Measurements from ENCODE around the gene ANKRD29. TPM values are rescaled to one million over a fixed set of nuclear protein-coding genes. Genes with fewer than 3 reads are reported as not detected.
A peak's percentile ranks its signal among the peaks of the same experiment; 100 is the strongest.

ANKRD29 gene
- total and polyA plus RNA-seq, 10 of the 15 experiments (the other 5 are each of a cell fraction or from before 2014, with no cell fraction given), result 0.53 to 9.2 (median 1.6) TPM

GRCh38 chr18:23636071-23636399 is 26.7 kb downstream of the ANKRD29 start:
- in situ Hi-C loops (cut with MboI) (no loop called here), intact Hi-C loops (cut with micrococcal nuclease; ENCODE audit: unreplicated experiment) (no loop called here)
- H3K27ac ChIP-seq (ENCODE audit: control insufficient read depth, insufficient read depth), result no peak overlapping the region
- no peaks in the 10 kb centered on the region for H3K27me3 ChIP-seq (replicated peaks in 1 of 2; ENCODE audit: control insufficient read depth in 2 of 2, insufficient read depth in 2 of 2, low read length in 1 of 2)
- H3K79me2 ChIP-seq (ENCODE audit: control insufficient read depth, insufficient read depth, low read length), result no peaks in the 10 kb centered on the region
- RAD21 ChIA-PET (ENCODE audit: unreplicated experiment), result interaction anchor here (1.0 to 1.6 kb wide), 2 partner anchors 18 to 67 kb away, joined by 3 to 4 read pairs; no protein-coding TSS in a partner anchor
- no peaks in the 10 kb centered on the region; the same call in 2 of the 3 replicates for H3K9me3 ChIP-seq (replicated peaks; ENCODE audit: control insufficient read depth, insufficient read depth, low read length)
- BruUV-seq (replicated peaks), result no TSS peak
- no peaks in the 10 kb centered on the region for H4K20me1 ChIP-seq (ENCODE audit: control insufficient read depth, insufficient read depth)
- SMC1A ChIA-PET (ENCODE audit: uncharacterized antibody, unreplicated experiment), result interaction anchor here (0.6 to 1.7 kb wide), 5 partner anchors 10 to 485 kb away, joined by 3 to 8 read pairs (median 3); no protein-coding TSS in a partner anchor
- CTCF ChIA-PET, result interaction anchor here (0.8 to 2.7 kb wide), 5 partner anchors 10 to 125 kb away, joined by 3 to 8 read pairs (median 3); no protein-coding TSS in a partner anchor
- DNase-seq (ENCODE audit: low read depth, low spot score) (no peak), FAIRE-seq (no peak), ATAC-seq (no peak)
- no peak overlapping the region for H2AFZ ChIP-seq (ENCODE audit: control insufficient read depth, low read depth, low read length)
- no peak overlapping the region for H3K4me3 ChIP-seq
- no peak overlapping the region for H3K4me2 ChIP-seq (ENCODE audit: control insufficient read depth, insufficient read depth)
- no peak overlapping the region for H3K9ac ChIP-seq (ENCODE audit: control insufficient read depth, insufficient read depth, low read length)
- H3K36me3 ChIP-seq (ENCODE audit: control insufficient read depth in 2 of 2, insufficient read depth in 2 of 2, low read length in 1 of 2), result no peaks in the 10 kb centered on the region
- POLR2A ChIA-PET, result no interaction called here
- 68% methylated on average over 3 of the region's 3 CpGs for WGBS (ENCODE audit: insufficient coverage, insufficient replicate concordance, low lambda C conversion rate, missing lambda C conversion rate)
- H3K4me1 ChIP-seq (ENCODE audit: control insufficient read depth, insufficient read depth, low read length), result no peaks in the 10 kb centered on the region
- TF ChIP-seq SMARCA5 (IDR thresholded peaks at IDR 0.05) (no peak), CHD4 (IDR thresholded peaks at IDR 0.05) (no peak)

DNA sequence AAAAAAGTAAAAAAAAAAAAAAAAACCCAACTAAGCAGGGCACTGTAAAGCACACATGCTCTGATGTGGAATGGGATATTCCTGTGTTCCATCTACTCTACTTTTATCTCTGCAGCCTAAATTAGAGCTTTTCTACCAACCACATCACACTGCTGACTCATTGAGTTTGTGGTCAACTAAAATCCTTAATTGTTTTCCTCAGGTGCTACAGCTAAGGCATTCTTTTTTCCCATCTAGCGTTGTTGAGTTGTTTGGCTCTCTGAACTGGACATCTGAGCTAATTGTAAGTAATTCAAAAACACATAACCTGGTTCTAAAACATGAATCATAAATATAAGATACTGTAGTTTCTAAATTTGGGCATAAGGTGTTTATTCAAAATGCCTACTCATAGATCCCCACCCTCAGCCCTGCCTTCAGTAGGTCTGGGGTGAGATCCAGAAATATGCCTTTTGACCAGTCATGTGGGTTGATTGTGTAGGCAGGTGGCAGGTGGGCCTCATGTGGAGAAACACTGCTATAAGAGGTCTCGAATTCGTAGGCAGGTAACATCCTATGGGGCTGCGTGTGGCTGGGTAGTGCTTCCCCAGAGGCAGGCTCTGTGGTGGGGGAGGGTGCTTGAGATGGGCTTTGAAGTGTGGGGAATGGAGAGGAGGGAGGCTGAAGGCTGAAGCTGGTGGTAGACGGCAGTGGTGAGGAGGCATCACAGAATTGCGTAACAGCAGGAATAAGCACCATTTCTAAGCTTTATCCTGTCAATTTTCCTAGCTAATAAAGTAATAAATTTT is 27.2 kb downstream of the ANKRD29 start:
- peak; percentile 51 for ATAC-seq
- BruUV-seq (replicated peaks), result no TSS peak
- in situ Hi-C loops (cut with MboI), result no loop called here

More for the DNA sequence above, 27.2 kb downstream of the ANKRD29 start:
- H3K27me3 ChIP-seq (replicated peaks in 1 of 2; ENCODE audit: control insufficient read depth in 2 of 2, insufficient read depth in 2 of 2, low read length in 1 of 2), result no peaks in the 10 kb centered on the region
- ChIA-PET SMC1A (ENCODE audit: uncharacterized antibody, unreplicated experiment) (interaction anchor here (0.6 to 1.7 kb wide), 5 partner anchors 9 to 486 kb away, joined by 3 to 8 read pairs (median 3); no protein-coding TSS in a partner anchor), RAD21 (ENCODE audit: unreplicated experiment) (interaction anchor here (1.0 to 1.6 kb wide), 2 partner anchors 17 to 68 kb away, joined by 3 to 4 read pairs; no protein-coding TSS in a partner anchor), POLR2A (interaction anchor here (0.7 kb wide), 1 partner anchor 108 kb away, joined by 4 read pairs; no protein-coding TSS in a partner anchor), CTCF (interaction anchor here (0.6 to 2.7 kb wide), 7 partner anchors 9 to 126 kb away, joined by 3 to 8 read pairs (median 4); no protein-coding TSS in a partner anchor)
- H3K4me3 ChIP-seq, result no peak overlapping the region
- no peaks in the 10 kb centered on the region for H4K20me1 ChIP-seq (ENCODE audit: control insufficient read depth, insufficient read depth)
- no peak for FAIRE-seq
- intact Hi-C loops (cut with micrococcal nuclease; ENCODE audit: unreplicated experiment), result no loop called here
- H3K27ac ChIP-seq (ENCODE audit: control insufficient read depth, insufficient read depth), result no peak overlapping the region
- no peak for TF ChIP-seq MXI1 (IDR thresholded peaks at IDR 0.05; ENCODE audit: low read depth, low read length)
- TF ChIP-seq SP1 (IDR thresholded peaks at IDR 0.05; ENCODE audit: low read depth, low read length), result no peak
- peak; percentile 23; the same call in 1 of the 2 replicates for TF ChIP-seq RUNX3 (IDR thresholded peaks at IDR 0.05; ENCODE audit: low read length)
- TF ChIP-seq JUND (IDR thresholded peaks at IDR 0.05; ENCODE audit: low read depth, low read length), result no peak
- peak; percentile 16 for TF ChIP-seq MEF2B (IDR thresholded peaks at IDR 0.05; ENCODE audit: partially characterized antibody, poor library complexity, severe bottlenecking)
- no peak for TF ChIP-seq ZNF687 (IDR thresholded peaks at IDR 0.05)
- no peak for DNase-seq (ENCODE audit: low read depth, low spot score)
- H3K36me3 ChIP-seq (ENCODE audit: control insufficient read depth in 2 of 2, insufficient read depth in 2 of 2, low read length in 1 of 2), result no peaks in the 10 kb centered on the region
- H3K4me2 ChIP-seq (ENCODE audit: control insufficient read depth, insufficient read depth), result no peak overlapping the region
- no peaks in the 10 kb centered on the region for H3K4me1 ChIP-seq (ENCODE audit: control insufficient read depth, insufficient read depth, low read length)
- H2AFZ ChIP-seq (ENCODE audit: control insufficient read depth, low read depth, low read length), result no peak overlapping the region
- H3K79me2 ChIP-seq (ENCODE audit: control insufficient read depth, insufficient read depth, low read length), result no peaks in the 10 kb centered on the region
- 42% methylated on average over 6 of the region's 6 CpGs for WGBS (ENCODE audit: insufficient coverage, insufficient replicate concordance, low lambda C conversion rate, missing lambda C conversion rate)
- H3K9me3 ChIP-seq (replicated peaks; ENCODE audit: control insufficient read depth, insufficient read depth, low read length), result no peaks in the 10 kb centered on the region
- no peak overlapping the region for H3K9ac ChIP-seq (ENCODE audit: control insufficient read depth, insufficient read depth, low read length)
